ENCODE data around the gene BTBD16. TPM values are rescaled to one million over a fixed set of nuclear protein-coding genes. Genes with fewer than 3 reads are reported as not detected.

The BTBD16 gene
- total and polyA plus RNA-seq, 2 of the 13 experiments (the other 11 are each of a cell fraction or from before 2014, with no cell fraction given), result 5.0 to 11.9 TPM

- 90% methylated on average over 17 of the region's 17 CpGs for WGBS (ENCODE audit: low lambda C conversion rate)
- H3K79me2 ChIP-seq (ENCODE audit: insufficient read depth, low read length), result no peaks in the 10 kb centered on the region
- H3K27me3 ChIP-seq (ENCODE audit: control insufficient read depth in 1 of 2, insufficient read depth in 2 of 2, low read length in 2 of 2), result no peaks in the 10 kb centered on the region
- DNase-seq (ENCODE audit: low spot score) (no peak), FAIRE-seq (no peak), ATAC-seq (no peak)
- in situ Hi-C loops (cut with HindIII; ENCODE audit: extremely low pct_ligation_motif_present, low pct_unique_long_range_greater_than_20kb) (no loop called here), intact Hi-C loops (cut with micrococcal nuclease; ENCODE audit: unreplicated experiment) (no loop called here)
- peaks cover 19 to 44% of the 10 kb centered on the region in 2 experiments for H3K36me3 ChIP-seq (replicated peaks in 1 of 2; ENCODE audit: control insufficient read depth in 1 of 2, insufficient read depth in 2 of 2, low read length in 2 of 2)
- ChIA-PET POLR2A (no interaction called here), CTCF (ENCODE audit: low intra/inter-chr PET ratio, low total read pairs) (no interaction called here)
- H3K9me3 ChIP-seq (ENCODE audit: low read length), result no peaks in the 10 kb centered on the region
- no peak overlapping the region for H3K27ac ChIP-seq (ENCODE audit: extremely low read length, insufficient read depth, low read length)
- no peak overlapping the region for H2AFZ ChIP-seq (ENCODE audit: low read length)
- no peaks in the 10 kb centered on the region for H4K20me1 ChIP-seq (ENCODE audit: insufficient read depth, low read length)
- TF ChIP-seq, protein P1, sequence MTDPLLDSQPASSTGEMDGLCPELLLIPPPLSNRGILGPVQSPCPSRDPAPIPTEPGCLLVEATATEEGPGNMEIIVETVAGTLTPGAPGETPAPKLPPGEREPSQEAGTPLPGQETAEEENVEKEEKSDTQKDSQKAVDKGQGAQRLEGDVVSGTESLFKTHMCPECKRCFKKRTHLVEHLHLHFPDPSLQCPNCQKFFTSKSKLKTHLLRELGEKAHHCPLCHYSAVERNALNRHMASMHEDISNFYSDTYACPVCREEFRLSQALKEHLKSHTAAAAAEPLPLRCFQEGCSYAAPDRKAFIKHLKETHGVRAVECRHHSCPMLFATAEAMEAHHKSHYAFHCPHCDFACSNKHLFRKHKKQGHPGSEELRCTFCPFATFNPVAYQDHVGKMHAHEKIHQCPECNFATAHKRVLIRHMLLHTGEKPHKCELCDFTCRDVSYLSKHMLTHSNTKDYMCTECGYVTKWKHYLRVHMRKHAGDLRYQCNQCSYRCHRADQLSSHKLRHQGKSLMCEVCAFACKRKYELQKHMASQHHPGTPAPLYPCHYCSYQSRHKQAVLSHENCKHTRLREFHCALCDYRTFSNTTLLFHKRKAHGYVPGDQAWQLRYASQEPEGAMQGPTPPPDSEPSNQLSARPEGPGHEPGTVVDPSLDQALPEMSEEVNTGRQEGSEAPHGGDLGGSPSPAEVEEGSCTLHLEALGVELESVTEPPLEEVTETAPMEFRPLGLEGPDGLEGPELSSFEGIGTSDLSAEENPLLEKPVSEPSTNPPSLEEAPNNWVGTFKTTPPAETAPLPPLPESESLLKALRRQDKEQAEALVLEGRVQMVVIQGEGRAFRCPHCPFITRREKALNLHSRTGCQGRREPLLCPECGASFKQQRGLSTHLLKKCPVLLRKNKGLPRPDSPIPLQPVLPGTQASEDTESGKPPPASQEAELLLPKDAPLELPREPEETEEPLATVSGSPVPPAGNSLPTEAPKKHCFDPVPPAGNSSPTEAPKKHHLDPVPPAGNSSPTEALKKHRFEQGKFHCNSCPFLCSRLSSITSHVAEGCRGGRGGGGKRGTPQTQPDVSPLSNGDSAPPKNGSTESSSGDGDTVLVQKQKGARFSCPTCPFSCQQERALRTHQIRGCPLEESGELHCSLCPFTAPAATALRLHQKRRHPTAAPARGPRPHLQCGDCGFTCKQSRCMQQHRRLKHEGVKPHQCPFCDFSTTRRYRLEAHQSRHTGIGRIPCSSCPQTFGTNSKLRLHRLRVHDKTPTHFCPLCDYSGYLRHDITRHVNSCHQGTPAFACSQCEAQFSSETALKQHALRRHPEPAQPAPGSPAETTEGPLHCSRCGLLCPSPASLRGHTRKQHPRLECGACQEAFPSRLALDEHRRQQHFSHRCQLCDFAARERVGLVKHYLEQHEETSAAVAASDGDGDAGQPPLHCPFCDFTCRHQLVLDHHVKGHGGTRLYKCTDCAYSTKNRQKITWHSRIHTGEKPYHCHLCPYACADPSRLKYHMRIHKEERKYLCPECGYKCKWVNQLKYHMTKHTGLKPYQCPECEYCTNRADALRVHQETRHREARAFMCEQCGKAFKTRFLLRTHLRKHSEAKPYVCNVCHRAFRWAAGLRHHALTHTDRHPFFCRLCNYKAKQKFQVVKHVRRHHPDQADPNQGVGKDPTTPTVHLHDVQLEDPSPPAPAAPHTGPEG (CRISPR knock-in tag; IDR thresholded peaks at IDR 0.05), result no peak
- TF ChIP-seq ZBTB38 (CRISPR knock-in tag; IDR thresholded peaks at IDR 0.05) (0 out of 2 replicates have a peak, but pooled peaks have one; percentile 25), GTF2F1 (IDR thresholded peaks at IDR 0.05; ENCODE audit: low read length) (no peak)
- H3K4me3 ChIP-seq (replicated peaks in 1 of 3; ENCODE audit: insufficient read depth in 1 of 3, low read depth in 2 of 3, low read length in 3 of 3), result no peak overlapping the region
- no peak overlapping the region for H3K4me2 ChIP-seq (ENCODE audit: low read depth, low read length)
- H3K9ac ChIP-seq (ENCODE audit: insufficient read depth, low read depth, low read length), result no peak overlapping the region
- H3K4me1 ChIP-seq (ENCODE audit: insufficient read depth, low read length), result peaks cover 17% of the 10 kb centered on the region; the same call in 1 of the 2 replicates
- BruUV-seq (replicated peaks), result no TSS peak
These were observed 33.6 kb upstream of the BTBD16 start for GRCh38 chr10:122237331-122237990.

Measured in HepG2 (cell line).